ENCODE results near the gene RCOR1. TPM values are rescaled to one million over a fixed set of nuclear protein-coding genes. Genes with fewer than 3 reads are reported as not detected.

The RCOR1 gene
- total RNA-seq, 1 experiment from 2014 or later = 33.6 TPM

DNA sequence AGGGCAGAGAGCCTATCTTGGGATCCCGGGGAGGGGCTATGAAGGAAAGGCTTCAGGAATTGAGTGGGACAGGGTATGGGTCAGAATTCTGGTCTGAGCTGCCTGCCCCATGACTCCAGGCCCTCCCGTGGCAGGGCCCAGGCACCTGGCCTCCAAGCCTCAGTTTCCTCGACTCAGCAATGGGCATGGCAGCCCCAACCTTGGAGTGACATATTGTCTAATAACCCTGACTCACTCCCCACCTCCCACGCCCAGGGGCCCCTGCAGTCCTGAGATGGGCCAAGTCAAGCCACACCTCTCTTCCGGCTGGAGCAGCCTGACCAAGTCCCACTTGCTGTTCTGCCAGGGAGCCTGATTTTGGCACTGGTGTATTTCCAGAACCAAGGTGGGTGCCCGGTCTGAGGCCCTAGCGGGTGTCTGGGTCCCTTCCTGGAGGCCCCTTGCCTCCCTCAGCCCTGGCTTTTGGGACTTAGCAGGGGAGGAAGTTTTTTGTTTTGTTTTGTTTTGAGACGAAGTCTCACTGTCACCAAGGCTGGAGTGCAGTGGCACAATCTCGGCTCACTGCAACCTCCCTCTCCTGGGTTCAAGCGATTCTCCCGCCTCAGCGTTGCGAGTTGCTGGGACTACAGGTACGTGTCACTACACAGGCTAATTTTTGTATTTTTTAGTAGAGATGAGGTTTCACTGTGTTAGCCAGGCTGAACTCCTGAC is 40.3 kb upstream of the RCOR1 start:
- Mint-ChIP-seq H3K36me3 (ENCODE audit: insufficient read depth, unreplicated experiment) (no peaks in the 10 kb centered on the region), H3K9me3 (ENCODE audit: unreplicated experiment) (no peaks in the 10 kb centered on the region), H3K27me3 (ENCODE audit: insufficient read depth, unreplicated experiment) (no peaks in the 10 kb centered on the region), H3K4me3 (ENCODE audit: unreplicated experiment) (no peak overlapping the region), H3K27ac (ENCODE audit: unreplicated experiment) (no peak overlapping the region), H3K4me1 (ENCODE audit: low read depth, unreplicated experiment) (no peaks in the 10 kb centered on the region)
- no peaks in the 10 kb centered on the region for H3K36me3 ChIP-seq (ENCODE audit: control insufficient read depth, insufficient read depth, low read length)
- no peaks in the 10 kb centered on the region for H3K27me3 ChIP-seq (replicated peaks; ENCODE audit: control insufficient read depth, insufficient read depth, low read length)
- no peaks in the 10 kb centered on the region for H3K9me3 ChIP-seq
- ChIA-PET POLR2A (no interaction called here), CTCF (no interaction called here)
- no TSS peak for BruUV-seq (replicated peaks)
- H3K4me3 ChIP-seq (ENCODE audit: low read depth, low read length) = no peak overlapping the region
- DNase-seq = no peak
- intact Hi-C loops (cut with micrococcal nuclease; ENCODE audit: unreplicated experiment) = no loop called here
- H3K4me1 ChIP-seq = peaks cover 27% of the 10 kb centered on the region
- TF ChIP-seq, protein P1, sequence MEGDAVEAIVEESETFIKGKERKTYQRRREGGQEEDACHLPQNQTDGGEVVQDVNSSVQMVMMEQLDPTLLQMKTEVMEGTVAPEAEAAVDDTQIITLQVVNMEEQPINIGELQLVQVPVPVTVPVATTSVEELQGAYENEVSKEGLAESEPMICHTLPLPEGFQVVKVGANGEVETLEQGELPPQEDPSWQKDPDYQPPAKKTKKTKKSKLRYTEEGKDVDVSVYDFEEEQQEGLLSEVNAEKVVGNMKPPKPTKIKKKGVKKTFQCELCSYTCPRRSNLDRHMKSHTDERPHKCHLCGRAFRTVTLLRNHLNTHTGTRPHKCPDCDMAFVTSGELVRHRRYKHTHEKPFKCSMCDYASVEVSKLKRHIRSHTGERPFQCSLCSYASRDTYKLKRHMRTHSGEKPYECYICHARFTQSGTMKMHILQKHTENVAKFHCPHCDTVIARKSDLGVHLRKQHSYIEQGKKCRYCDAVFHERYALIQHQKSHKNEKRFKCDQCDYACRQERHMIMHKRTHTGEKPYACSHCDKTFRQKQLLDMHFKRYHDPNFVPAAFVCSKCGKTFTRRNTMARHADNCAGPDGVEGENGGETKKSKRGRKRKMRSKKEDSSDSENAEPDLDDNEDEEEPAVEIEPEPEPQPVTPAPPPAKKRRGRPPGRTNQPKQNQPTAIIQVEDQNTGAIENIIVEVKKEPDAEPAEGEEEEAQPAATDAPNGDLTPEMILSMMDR (IDR thresholded peaks at IDR 0.05; ENCODE audit: insufficient read depth in 1 of 2, low read depth in 1 of 2, low read length in 1 of 2, severe bottlenecking in 1 of 2, unreplicated experiment in 1 of 2) = no peak

DNA sequence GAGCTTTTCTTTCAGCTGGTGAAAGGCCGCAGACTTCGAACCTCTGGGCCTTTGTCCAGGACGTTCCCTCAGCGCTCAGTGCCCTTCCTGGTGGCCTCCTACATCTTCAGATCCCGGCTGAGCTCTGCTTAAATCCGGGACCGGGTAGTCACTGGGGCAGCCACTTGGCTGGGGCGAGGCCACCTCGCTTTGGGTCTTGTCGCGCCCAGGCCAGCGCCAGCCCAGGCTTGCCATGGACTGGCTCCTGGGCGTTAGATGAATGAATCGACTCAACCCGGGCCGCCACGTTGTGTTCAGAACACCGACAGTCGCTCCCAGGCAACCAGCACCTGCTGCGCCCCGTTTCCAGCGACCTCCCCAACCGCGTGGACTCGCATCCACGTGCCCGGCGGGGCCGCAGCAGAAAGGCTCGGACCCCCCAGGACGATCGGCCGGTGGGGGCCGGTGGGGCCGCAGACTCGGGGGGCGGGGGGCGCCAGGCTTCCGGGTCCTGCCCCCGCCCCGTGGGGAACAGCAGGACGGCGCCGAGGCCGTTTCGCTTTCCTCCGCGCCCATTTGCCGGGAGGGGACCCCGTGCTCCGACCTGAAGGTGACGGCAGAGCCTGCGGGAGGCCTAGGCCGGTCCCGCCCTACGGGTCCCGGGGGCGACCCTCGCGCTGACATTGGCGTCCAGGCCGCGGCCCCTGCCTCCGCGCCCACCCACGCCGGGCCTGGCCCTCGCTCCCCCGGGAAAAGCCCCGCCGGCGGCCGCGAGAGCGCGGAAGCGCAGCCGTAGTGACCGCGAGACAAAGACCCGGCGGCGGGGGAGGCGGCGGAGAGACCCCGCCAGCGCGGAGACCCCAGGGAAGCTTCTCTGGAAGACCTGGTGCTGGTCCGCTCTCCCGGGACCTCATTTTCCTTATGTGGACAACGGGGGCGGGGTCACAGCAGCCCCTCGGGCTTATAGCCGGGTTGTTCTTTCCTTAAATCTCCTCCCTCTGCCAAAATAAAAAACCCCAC is 37.3 kb upstream of the RCOR1 start:
- peaks cover 32% of the 10 kb centered on the region for H3K4me1 ChIP-seq
- H3K36me3 Mint-ChIP-seq (ENCODE audit: insufficient read depth, unreplicated experiment) = no peaks in the 10 kb centered on the region
- no peak overlapping the region for H3K27ac Mint-ChIP-seq (ENCODE audit: unreplicated experiment)
- CTCF ChIA-PET = no interaction called here
- H3K4me3 ChIP-seq (ENCODE audit: low read depth, low read length) = no peak overlapping the region
- DNase-seq = no peak
- no peaks in the 10 kb centered on the region for H3K36me3 ChIP-seq (ENCODE audit: control insufficient read depth, insufficient read depth, low read length)
- intact Hi-C loops (cut with micrococcal nuclease; ENCODE audit: unreplicated experiment) = no loop called here
- no peaks in the 10 kb centered on the region for H3K9me3 Mint-ChIP-seq (ENCODE audit: unreplicated experiment)
- H3K27me3 ChIP-seq (replicated peaks; ENCODE audit: control insufficient read depth, insufficient read depth, low read length) = no peaks in the 10 kb centered on the region
- no TSS peak for BruUV-seq (replicated peaks)
- H3K9me3 ChIP-seq = no peaks in the 10 kb centered on the region
- H3K4me3 Mint-ChIP-seq (ENCODE audit: unreplicated experiment) = no peak overlapping the region
- TF ChIP-seq, protein P1 (IDR thresholded peaks at IDR 0.05; ENCODE audit: insufficient read depth in 1 of 2, low read depth in 1 of 2, low read length in 1 of 2, severe bottlenecking in 1 of 2, unreplicated experiment in 1 of 2) = no peak
- H3K4me1 Mint-ChIP-seq (ENCODE audit: low read depth, unreplicated experiment) = no peaks in the 10 kb centered on the region
- H3K27me3 Mint-ChIP-seq (ENCODE audit: insufficient read depth, unreplicated experiment) = no peaks in the 10 kb centered on the region
- POLR2A ChIA-PET = no interaction called here

DNA sequence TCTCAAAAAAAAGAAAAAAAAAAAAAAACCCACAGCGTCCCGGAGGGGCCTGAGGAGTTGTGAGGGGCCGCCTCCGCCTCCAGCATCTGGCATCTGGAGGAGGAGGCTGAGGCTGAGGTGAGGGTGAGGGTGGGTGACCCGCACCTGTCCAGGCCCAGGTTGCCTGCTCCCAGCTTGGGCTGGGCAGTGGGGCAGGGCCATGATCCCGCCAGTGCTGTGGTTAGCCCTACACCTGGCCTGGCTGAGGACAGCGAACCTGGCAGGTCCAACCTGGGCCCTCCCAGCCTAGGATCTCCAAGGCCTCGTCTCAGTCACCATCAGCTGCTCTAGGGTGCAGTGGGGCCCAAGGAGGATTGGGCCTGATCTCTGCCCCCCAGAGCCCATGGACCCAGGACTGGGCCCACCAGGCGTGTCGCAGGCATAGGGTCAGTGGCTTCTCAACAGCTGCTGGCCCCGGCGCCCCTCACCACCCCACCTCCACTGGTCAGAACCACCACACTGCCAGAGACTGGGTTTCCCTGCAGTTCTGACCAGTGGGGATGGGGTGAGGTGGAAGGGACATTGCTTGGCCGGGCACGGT is 36.3 kb upstream of the RCOR1 start:
- Histone ChIP-seq H3K9me3 (no peaks in the 10 kb centered on the region), H3K4me3 (ENCODE audit: low read depth, low read length) (no peak overlapping the region), H3K4me1 (peaks cover 25% of the 10 kb centered on the region), H3K27me3 (replicated peaks; ENCODE audit: control insufficient read depth, insufficient read depth, low read length) (no peaks in the 10 kb centered on the region), H3K36me3 (ENCODE audit: control insufficient read depth, insufficient read depth, low read length) (no peaks in the 10 kb centered on the region)
- TF ChIP-seq, protein P1 (IDR thresholded peaks at IDR 0.05; ENCODE audit: insufficient read depth in 1 of 2, low read depth in 1 of 2, low read length in 1 of 2, severe bottlenecking in 1 of 2, unreplicated experiment in 1 of 2) = no peak
- intact Hi-C loops (cut with micrococcal nuclease; ENCODE audit: unreplicated experiment) = no loop called here
- Mint-ChIP-seq H3K27me3 (ENCODE audit: insufficient read depth, unreplicated experiment) (no peaks in the 10 kb centered on the region), H3K36me3 (ENCODE audit: insufficient read depth, unreplicated experiment) (no peaks in the 10 kb centered on the region), H3K4me3 (ENCODE audit: unreplicated experiment) (no peak overlapping the region), H3K9me3 (ENCODE audit: unreplicated experiment) (no peaks in the 10 kb centered on the region), H3K27ac (ENCODE audit: unreplicated experiment) (no peak overlapping the region), H3K4me1 (ENCODE audit: low read depth, unreplicated experiment) (no peaks in the 10 kb centered on the region)
- POLR2A ChIA-PET = no interaction called here
- no TSS peak for BruUV-seq (replicated peaks)
- CTCF ChIA-PET = no interaction called here
- DNase-seq = no peak
